ENCODE data around the gene VIT.

The VIT gene

GRCh38 chr2:36783246-36783645 lies 86.7 kb downstream of the VIT start:
- TF ChIP-seq TCF12 (IDR thresholded peaks at IDR 0.05; ENCODE audit: low read depth) (no peak), NFIC (IDR thresholded peaks at IDR 0.05) (no peak), ZBTB7A (IDR thresholded peaks at IDR 0.05; ENCODE audit: low read depth) (no peak), YY1 (IDR thresholded peaks at IDR 0.05; ENCODE audit: low read depth) (no peak), EP300 (IDR thresholded peaks at IDR 0.05; ENCODE audit: borderline replicate concordance) (no peak), RAD21 (IDR thresholded peaks at IDR 0.05; ENCODE audit: low read depth) (no peak), CEBPB (IDR thresholded peaks at IDR 0.05) (no peak), TAF1 (IDR thresholded peaks at IDR 0.05; ENCODE audit: low read depth) (no peak), USF1 (IDR thresholded peaks at IDR 0.05) (no peak), TEAD4 (IDR thresholded peaks at IDR 0.05) (no peak), EGR1 (IDR thresholded peaks at IDR 0.05) (no peak)
- TF ChIP-seq, protein P1, sequence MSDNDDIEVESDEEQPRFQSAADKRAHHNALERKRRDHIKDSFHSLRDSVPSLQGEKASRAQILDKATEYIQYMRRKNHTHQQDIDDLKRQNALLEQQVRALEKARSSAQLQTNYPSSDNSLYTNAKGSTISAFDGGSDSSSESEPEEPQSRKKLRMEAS (IDR thresholded peaks at IDR 0.05): no peak

GRCh38 chr2:36785179-36785795 lies 88.8 kb downstream of the VIT start:
- TF ChIP-seq CEBPB (IDR thresholded peaks at IDR 0.05) (no peak), YY1 (IDR thresholded peaks at IDR 0.05; ENCODE audit: low read depth) (no peak), EGR1 (IDR thresholded peaks at IDR 0.05) (no peak), CREB1 (IDR thresholded peaks at IDR 0.05; ENCODE audit: low read depth) (no peak), RAD21 (IDR thresholded peaks at IDR 0.05; ENCODE audit: low read depth) (peak; percentile 78), REST (IDR thresholded peaks at IDR 0.05; ENCODE audit: low read depth) (no peak), TEAD4 (IDR thresholded peaks at IDR 0.05) (peak; percentile 93), TCF12 (IDR thresholded peaks at IDR 0.05; ENCODE audit: low read depth) (no peak), USF1 (IDR thresholded peaks at IDR 0.05) (no peak), TAF1 (IDR thresholded peaks at IDR 0.05; ENCODE audit: low read depth) (no peak), NFIC (IDR thresholded peaks at IDR 0.05) (no peak), FOXM1 (IDR thresholded peaks at IDR 0.05; ENCODE audit: borderline replicate concordance, low read depth) (no peak), EP300 (IDR thresholded peaks at IDR 0.05; ENCODE audit: borderline replicate concordance) (no peak), ZBTB7A (IDR thresholded peaks at IDR 0.05; ENCODE audit: low read depth) (no peak)
- TF ChIP-seq, protein P1 (IDR thresholded peaks at IDR 0.05): 0 out of 2 replicates have a peak, but pooled peaks have one; percentile 21

DNA sequence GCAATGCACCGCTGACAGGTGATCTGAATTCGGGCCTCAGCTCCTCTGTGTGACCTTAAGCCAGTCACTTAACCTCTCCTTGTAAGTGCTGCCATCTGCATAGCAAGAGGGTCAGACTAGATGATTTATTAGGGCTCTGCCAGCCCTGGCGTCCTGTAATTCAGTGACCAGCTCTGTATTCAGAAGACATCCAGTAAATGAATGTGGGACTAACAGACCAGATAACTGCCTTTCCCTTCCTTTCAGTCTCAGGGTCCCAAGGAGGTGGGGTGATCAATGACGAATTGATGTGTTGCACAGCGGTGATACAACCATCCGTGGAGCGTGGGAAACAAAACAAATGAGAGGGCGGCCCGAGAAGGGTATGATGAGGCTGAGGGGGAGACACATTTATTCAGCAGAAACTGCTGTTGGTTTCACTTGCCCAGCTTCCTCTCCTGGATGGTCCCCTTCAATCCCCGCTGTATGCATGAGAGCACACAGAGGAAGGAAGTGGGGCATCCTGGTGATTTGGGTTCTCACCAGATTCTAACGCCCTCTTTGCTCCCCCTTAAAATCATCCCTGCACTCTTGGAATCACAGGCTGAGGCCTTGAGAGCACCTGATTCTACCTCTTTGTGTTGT lies 92.8 kb downstream of the VIT start:
- TF ChIP-seq NFIC (IDR thresholded peaks at IDR 0.05): no peak
- TF ChIP-seq ZBTB7A (IDR thresholded peaks at IDR 0.05; ENCODE audit: low read depth): no peak
- no peak for TF ChIP-seq EP300 (IDR thresholded peaks at IDR 0.05; ENCODE audit: borderline replicate concordance)
- no peak for TF ChIP-seq TAF1 (IDR thresholded peaks at IDR 0.05; ENCODE audit: low read depth)
- no peak for TF ChIP-seq REST (IDR thresholded peaks at IDR 0.05; ENCODE audit: low read depth)
- TF ChIP-seq TCF12 (IDR thresholded peaks at IDR 0.05; ENCODE audit: low read depth): no peak
- no peak for TF ChIP-seq CREB1 (IDR thresholded peaks at IDR 0.05; ENCODE audit: low read depth)
- no peak for TF ChIP-seq RAD21 (IDR thresholded peaks at IDR 0.05; ENCODE audit: low read depth)
- no peak for TF ChIP-seq USF1 (IDR thresholded peaks at IDR 0.05)
- no peak for TF ChIP-seq EGR1 (IDR thresholded peaks at IDR 0.05)

- no peak for TF ChIP-seq EGR1 (IDR thresholded peaks at IDR 0.05)
- TF ChIP-seq REST (IDR thresholded peaks at IDR 0.05; ENCODE audit: low read depth): no peak
These were observed 96.4 kb downstream of the VIT start for GRCh38 chr2:36792951-36793350.

Data from Ishikawa (cell line).